Islet of Langerhans (tissue), 1 donor: ENCODE measurements around the gene LIM2.
"Not testable (repeated sequence)": the region's sequence is repeated elsewhere in the genome, so short reads cannot be mapped to it uniquely, and the experiment has no call there.

ENCODE experiments used
- FAIRE-seq: peaks from one replicate; lab custom pipeline; 2011; peaks lifted over from hg19 to GRCh38; lab: Jason Lieb, UNC

The LIM2 gene

GRCh38 chr19:51387924-51388389, at the start of gene LIM2:
TSS of gene LIM2 (minus strand) at chr19:51387974. CDS start at chr19:51387443, 531 bp downstream.
- no peak for FAIRE-seq

DNA sequence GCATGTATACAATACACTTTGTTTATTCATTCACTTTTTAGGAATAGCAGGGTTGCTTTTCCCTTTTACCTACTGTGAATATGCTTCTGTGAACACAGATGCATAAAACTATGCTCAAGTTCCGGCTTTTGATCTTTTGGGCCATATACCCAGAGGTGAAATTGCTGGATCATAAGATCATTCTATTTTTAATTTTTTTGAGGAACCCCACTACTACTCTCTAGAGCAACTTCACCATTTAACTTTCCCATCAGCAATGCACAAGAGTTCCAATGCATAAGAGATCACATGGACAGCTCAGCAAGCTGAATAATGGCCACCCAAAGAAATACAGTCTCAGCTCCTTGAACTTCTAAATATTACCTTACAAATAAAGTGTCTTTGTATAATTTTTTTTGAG, 46.7 kb upstream of the LIM2 start:
- FAIRE-seq, result no peak

GRCh38 chr19:51433043-51433442, 45.3 kb upstream of the LIM2 start:
- no peak for FAIRE-seq

DNA sequence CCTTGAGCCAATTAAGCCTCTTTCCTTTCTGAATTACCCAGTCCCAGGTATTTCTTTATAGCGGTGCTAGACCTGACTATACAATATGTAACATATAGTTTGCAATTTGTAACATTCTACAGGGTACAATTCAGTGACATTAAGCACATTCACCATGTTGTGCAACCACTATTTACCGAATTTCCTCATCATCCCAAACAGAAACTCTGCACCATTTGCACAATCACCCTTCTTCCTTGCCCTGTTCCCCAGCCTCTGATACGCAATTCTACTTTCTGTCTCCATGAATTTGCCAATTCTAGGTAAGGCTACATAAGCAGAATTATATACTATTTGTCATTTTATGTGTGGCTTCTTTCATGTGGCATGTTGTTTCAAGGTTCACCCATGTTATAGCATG, 43.4 kb upstream of the LIM2 start:
- no peak for FAIRE-seq

DNA sequence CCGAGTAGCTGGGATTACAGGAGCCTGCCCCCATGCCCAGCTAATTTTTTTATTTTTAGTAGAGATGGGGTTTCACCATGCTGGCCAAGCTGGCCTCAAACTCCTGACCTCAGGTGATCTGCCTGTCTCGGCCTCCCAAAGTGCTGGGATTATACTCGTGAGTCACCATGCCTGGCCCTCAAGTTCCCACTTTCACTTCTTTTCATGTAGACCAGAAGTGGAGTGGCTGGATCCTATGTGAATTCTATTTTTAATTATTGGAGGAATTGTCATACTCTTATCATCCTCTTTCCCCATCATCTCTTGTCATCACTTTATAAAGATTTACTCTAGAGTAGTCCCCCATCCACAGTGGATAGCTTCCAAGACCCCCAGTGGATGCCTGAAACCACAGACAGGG, 42.4 kb upstream of the LIM2 start:
- FAIRE-seq, result no peak

DNA sequence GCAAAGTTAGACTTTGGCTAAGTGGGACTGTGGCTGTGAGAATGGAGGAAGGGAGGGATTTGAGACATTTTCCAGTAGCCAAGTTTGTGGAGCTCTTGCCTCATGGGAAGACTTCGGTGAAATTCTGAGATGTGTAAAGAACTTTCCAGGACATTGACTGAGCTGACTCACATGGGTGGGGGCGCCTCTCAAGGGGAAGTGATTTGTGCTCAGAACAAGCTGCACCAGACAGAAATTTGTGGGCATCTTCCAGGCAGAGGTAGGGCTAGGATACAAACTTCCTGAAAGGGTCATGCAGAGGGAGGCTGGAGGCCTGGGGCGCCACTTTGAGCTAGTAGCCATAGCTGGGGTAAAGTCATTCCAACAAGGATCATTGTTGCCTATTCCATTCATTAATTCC, 39.4 kb upstream of the LIM2 start:
- FAIRE-seq, result no peak

GRCh38 chr19:51422053-51422448, 34.3 kb upstream of the LIM2 start:
- FAIRE-seq, result no peak

GRCh38 chr19:51421229-51422052, 33.7 kb upstream of the LIM2 start:
- FAIRE-seq, result no peak

GRCh38 chr19:51420511-51420910, 32.7 kb upstream of the LIM2 start:
- FAIRE-seq, result not testable (repeated sequence)

DNA sequence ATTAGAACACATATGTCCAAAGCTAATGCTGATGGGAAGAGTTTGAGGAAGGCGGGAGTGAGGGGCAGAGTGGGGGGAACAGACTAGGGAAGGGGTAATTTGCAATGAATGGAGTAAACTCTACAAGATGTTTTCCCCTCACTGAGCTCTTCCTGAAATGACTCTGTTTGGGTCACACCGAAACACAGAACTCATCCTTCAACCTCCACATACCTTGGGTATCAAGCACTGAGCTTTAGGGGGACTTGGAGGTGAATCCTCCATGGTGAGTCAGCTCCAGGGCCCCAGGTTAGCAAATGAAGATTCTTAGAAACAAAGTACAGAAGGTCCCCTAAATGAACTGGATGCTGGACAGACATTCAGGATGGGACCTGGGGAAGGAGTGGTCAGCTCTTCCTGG, 30.9 kb upstream of the LIM2 start:
- FAIRE-seq, result no peak

- no peak for FAIRE-seq
Observed at GRCh38 chr19:51417810-51418157, 30.0 kb upstream of the LIM2 start.

DNA sequence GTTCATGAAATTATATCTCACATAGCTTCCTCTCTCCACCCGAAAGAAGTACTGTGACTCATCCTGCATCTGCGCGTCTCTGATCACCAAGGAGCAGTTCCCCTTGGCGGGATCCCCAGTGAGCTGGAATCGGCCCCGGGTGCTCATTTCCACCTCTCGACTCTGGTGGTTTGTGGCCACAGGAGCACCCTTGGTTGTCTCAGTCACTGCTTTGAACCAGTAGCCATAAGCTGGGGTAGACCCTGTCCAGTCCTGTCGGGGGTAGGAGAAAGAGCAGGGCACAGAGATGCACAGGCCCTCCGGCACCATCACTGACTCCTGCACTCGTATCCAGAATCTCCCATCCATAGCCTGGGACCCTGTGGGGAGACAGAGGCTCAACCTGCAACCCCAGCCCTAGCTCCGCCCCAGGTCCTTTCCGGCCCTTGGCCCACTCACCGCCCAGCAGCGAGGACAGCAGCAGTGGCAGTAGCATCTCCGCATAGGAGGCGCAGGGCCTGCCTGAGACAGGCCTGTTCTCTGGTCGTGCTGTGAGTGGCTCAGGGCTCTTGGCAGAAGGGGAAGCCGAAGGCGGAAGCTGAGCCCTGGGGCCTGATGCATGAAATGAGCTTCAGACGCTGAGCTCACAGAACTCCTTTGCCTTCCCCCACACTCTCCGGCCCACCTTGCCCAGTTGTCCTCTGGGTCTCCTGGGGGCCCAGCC, 29.5 kb upstream of the LIM2 start, which contains the start of gene SIGLEC10:
TSS of gene SIGLEC10 (minus strand) at position 536 of the 703 bp plus-strand sequence. CDS start at position 475, 61 bp downstream.
- no peak for FAIRE-seq

DNA sequence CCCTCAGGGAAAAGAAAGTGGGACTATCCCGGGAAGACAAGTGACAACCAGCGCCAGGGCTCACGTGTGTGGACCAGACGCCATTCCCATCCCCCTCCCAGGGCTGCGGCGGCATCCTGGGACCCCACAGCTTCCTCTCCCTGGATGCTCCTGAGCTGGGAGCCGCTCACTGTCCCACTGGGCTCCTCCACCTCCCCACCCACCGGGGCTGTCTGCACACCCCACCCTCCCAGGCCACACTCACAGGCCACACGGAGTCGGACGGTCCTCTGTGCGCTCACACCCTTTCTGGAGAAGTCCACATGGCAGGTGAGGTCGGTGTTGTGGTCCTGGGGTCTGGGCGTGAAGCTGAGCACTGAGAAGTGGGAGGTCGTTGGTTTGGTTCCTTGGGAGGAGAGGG, 28.6 kb upstream of the LIM2 start:
- FAIRE-seq, result not testable (repeated sequence)

DNA sequence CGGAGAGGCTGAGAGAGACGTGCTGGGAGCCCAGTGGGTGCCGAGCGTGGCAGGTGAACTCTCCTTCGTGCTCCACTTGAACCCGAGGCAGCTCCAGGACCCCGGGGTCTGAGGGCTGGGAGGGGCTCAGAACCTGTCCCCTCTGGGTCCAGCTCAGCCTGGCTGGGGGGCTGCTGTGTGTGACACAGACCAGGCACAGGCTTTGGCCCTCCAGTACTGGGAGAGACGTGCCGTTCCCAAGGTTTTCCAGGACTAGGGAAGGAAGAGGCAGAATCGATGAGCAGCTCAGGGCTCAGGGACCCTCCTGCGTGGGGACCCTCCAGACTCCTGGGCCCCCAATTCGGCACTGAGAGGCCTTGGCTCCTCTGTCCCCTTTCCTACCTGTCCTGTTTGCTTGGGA, 27.4 kb upstream of the LIM2 start:
- FAIRE-seq, result no peak

DNA sequence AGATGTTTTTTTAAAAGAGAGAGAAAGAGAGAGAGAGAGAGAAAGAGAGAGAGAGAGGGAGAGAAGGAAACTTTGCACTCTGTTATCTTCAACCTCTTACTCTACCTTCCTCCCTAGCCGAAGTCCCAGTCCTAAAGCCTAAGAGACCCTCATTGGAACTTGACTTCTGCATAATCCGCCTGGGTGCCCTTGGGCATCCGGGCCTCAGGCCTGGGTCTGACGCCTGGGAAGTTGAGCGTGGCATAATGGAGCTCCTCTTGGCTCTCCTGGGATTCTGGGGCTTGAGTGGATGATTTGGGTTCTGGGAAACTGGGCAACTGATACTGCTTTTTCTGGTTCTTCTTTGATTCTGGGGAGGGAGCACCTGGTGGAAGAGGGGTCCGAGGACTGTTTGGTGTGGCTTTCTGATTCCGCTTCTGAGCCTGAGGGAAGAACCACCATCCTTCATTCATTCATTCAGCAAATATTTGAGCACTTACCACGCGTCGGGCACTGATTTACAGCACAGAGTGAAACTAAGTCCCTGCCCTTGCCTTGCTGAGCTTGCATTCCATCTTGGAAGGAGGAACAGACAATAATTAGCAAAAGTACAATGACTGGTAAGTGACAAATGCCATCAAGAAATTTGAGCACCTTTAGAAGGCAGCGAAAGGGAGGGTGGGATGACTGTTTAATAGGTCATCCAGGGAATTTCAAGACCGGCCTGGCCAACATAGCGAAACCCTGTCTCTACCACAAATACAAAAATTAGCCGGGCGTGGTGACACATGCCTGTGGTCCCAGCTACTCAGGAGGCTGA, 23.4 kb upstream of the LIM2 start:
- no peak for FAIRE-seq

- no peak for FAIRE-seq
Observed at GRCh38 chr19:51407511-51408131, 19.8 kb upstream of the LIM2 start.

- FAIRE-seq, result no peak
Observed at GRCh38 chr19:51402117-51402516, 14.3 kb upstream of the LIM2 start.

DNA sequence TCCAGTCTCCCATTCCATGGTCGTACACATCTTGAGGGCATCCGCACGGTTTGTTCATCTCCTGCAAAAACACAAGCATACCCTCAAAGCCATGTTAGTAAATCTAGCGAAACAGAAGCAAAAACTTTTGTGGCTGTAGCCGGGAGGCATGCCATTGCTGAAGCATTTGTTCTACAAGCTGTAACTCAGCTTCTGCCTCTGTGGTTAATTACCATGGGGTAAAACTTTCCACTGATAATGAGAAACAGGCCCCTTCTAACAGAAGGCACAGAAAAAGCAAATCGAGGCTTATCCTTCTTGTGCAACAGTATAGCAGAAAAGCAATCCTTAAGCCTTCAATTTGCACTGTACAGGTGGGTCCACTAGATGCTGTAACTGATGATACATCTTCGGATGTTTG, 12.2 kb upstream of the LIM2 start:
- not testable (repeated sequence) for FAIRE-seq

DNA sequence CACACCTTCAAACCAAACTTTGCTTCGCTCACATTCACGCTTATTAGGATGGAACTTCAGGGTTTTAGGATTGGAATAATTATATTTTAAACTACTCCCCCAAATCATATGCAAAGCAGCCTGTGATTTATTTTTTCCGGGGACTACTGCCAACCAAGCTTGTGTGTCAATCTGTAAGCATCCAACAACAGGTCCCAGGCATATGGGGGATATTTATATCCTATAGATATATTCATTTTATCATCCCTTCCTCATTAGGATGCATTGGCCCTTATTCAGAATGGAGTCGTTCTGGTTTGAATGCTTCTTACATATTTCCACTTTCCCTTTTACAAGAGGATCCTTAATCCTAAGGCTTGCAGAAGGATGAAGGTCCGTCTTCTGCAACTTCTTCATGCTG, 11.5 kb upstream of the LIM2 start:
- FAIRE-seq, result no peak

GRCh38 chr19:51398096-51398704, 10.4 kb upstream of the LIM2 start:
- FAIRE-seq, result no peak

DNA sequence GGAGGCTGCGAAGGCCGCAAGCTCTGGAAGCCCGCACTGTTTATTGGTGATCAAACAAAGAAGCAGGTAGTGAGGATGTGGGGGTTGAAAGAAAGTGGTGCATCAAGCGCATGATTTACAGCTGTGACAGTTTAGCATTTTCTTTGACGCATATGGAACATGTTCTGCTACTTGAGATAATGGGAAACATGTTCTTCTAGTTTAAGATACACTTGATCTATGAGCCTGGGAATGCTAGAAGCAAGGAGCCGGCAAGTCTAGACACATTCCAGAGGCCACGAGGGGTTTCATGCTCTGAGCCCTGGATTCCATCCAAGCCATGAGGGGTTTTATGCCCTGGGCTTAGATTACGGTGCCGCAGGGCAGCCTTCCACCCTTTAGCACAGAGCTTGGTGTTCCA, 9.7 kb upstream of the LIM2 start:
- not testable (repeated sequence) for FAIRE-seq

DNA sequence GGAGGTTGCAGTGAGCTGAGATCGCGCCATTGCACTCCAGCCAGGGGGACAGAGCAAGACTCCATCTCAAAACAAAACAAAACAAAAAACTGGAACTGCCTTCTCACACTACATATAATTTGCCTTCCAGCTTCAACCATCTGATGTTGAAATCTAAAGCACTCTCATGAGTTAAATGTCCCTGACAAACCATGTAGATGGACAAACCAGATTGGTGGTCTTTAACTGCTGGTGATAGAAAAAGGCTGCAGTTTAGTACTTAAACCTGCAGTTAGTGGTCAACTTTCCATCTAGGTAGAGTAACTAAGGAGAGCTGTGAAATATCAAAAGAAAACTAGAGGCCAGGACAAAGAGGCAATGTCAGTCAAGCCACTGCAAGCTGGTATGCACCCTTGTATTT, 8.4 kb upstream of the LIM2 start:
- FAIRE-seq, result no peak
